Measurements from ENCODE around the gene FCN1. TPM values are rescaled to one million over a fixed set of nuclear protein-coding genes. Genes with fewer than 3 reads are reported as not detected.

The FCN1 gene
- total RNA-seq, 2 donors from 2014 or later: 0.63 to 2.1 TPM

DNA sequence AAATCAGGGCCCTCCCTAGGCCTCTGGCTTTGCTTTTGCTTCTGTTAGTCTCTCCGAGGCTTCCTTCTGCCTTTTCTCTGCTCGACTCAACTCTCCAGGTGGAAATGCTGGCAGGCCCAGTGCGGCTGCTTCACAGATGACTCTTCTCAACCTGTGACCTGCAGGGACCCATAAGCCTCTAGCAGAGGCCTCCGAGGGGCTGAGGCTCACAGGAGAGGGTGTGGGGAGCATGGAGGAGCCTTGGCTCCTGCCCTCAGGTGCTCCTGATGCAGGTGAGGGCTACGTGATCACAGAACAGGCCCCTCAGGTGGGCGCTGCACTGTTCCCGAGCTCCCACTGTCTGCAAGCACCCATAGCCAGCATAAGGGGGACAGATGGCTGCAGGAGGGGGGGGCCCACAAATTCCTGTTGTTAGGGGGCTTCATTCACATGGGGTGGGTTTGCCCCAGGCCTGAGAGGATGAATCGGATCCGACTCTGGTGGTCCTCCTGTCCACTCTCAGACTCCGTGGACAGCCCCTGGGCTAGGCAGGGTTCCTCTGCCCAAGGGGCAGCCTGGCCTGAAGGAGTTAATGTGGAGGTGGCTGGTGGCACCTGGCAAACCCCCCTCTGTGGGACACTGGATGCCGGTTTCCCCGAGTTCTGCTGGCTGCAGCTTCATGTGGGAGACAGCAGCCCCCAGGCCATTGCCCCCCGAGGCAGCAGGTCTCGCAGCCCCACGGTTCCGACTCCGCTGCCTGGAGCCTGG is 48.0 kb downstream of the FCN1 start:
- Histone ChIP-seq H3K27me3 (no peaks in the 10 kb centered on the region), H3K4me1 (peaks cover 0 to 13% of the 10 kb centered on the region in 2 donors), H3K4me3 (no peak overlapping the region), H3K36me3 (no peaks in the 10 kb centered on the region), H3K27ac (no peak overlapping the region), H3K9me3 (no peaks in the 10 kb centered on the region)
- TF ChIP-seq, protein P1, sequence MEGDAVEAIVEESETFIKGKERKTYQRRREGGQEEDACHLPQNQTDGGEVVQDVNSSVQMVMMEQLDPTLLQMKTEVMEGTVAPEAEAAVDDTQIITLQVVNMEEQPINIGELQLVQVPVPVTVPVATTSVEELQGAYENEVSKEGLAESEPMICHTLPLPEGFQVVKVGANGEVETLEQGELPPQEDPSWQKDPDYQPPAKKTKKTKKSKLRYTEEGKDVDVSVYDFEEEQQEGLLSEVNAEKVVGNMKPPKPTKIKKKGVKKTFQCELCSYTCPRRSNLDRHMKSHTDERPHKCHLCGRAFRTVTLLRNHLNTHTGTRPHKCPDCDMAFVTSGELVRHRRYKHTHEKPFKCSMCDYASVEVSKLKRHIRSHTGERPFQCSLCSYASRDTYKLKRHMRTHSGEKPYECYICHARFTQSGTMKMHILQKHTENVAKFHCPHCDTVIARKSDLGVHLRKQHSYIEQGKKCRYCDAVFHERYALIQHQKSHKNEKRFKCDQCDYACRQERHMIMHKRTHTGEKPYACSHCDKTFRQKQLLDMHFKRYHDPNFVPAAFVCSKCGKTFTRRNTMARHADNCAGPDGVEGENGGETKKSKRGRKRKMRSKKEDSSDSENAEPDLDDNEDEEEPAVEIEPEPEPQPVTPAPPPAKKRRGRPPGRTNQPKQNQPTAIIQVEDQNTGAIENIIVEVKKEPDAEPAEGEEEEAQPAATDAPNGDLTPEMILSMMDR (IDR thresholded peaks at IDR 0.05): no peak
- no peak for DNase-seq (ENCODE audit: low spot score)

DNA sequence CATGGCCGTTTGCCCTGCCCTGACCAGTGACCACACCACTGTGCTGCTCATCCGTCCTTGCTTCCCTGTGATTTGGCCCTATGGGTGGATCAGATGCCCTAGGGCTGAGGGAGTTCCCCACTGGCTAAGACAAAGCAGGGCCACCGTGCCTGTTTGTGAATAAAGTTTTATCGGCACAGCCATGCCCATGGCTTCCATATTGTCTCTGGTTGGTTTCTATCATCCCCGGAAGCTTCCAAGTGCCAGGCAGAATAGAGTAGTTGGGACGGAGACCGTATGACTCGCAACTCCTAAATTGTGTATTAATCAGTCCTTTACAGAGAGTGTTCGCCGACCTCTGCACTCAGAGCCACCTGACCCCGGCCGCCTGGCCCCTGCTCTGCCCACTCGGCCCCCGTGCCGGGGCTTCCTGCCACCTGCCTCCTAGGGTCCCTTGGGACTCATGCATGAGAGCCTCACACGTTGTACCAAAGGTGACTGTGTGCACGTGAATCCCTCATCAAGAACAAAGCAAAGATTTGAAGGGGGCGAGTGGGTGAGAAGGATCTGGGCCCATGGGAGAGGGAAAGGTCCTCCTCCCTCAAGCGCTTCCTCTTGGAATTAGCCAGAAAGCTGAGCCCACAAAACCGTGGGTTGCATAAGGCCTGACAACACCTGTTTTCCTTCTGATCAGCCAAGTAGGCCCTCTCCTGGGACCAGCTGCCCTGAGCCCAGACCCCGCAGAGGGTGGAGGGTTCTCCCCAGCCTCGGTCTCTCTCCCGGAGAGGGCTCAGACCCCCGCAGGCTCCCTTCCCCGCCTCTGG is 48.8 kb downstream of the FCN1 start:
- no peaks in the 10 kb centered on the region for H3K9me3 ChIP-seq
- TF ChIP-seq, protein P1 (IDR thresholded peaks at IDR 0.05): no peak
- H3K27me3 ChIP-seq: no peaks in the 10 kb centered on the region
- no peak for DNase-seq (ENCODE audit: low spot score)
- H3K27ac ChIP-seq: no peak overlapping the region
- no peak overlapping the region for H3K4me3 ChIP-seq
- H3K4me1 ChIP-seq: peaks cover 0 to 21% of the 10 kb centered on the region in 2 donors
- H3K36me3 ChIP-seq: no peaks in the 10 kb centered on the region

DNA sequence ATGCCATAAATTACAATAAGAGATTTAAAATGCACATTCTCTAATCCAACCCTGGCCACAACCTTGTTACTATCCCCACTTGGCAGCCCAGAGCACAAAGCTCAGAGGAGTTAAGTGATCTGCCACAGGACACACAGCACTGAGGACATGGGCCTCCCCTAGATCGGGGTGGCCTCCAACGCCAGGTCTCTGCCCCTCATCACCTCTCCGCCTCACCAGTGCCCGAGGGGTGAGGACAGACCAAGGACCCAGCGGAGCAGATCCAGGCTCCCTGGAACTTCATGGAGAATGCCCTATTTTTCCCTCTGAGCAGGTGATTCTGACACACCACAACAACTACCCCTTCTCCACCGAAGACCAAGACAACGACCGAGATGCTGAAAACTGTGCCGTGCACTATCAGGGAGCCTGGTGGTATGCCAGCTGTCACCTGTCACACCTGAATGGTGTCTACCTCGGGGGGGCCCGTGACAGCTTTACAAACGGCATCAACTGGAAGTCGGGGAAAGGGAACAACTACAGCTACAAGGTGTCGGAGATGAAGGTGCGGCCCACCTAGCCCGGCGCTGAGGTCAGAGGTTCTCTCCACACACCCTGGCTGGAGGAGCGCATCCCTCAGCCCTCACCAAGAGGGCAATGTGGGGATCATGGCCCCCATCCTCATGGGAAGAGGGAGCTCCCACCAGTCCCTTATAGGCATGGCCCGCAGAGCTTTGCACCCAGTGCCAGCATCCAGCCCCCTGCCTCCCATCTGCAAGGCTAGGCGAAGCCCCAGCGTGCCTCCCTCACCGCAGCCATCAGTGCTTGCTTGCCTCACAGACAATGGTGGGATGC is 49.6 kb downstream of the FCN1 start:
- H3K4me1 ChIP-seq: peaks cover 0 to 25% of the 10 kb centered on the region in 2 donors
- no peaks in the 10 kb centered on the region for H3K27me3 ChIP-seq
- H3K36me3 ChIP-seq: no peaks in the 10 kb centered on the region
- DNase-seq (ENCODE audit: low spot score): no peak
- TF ChIP-seq, protein P1 (IDR thresholded peaks at IDR 0.05): no peak
- no peak overlapping the region for H3K4me3 ChIP-seq
- no peaks in the 10 kb centered on the region for H3K9me3 ChIP-seq
- H3K27ac ChIP-seq: no peak overlapping the region

- DNase-seq (ENCODE audit: low spot score): no peak
- no peaks in the 10 kb centered on the region for H3K36me3 ChIP-seq
- H3K4me1 ChIP-seq: peaks cover 0 to 13% of the 10 kb centered on the region in 2 donors
- no peak overlapping the region for H3K4me3 ChIP-seq
- TF ChIP-seq, protein P1 (IDR thresholded peaks at IDR 0.05): no peak
- H3K9me3 ChIP-seq: no peaks in the 10 kb centered on the region
- H3K27ac ChIP-seq: no peak overlapping the region
- H3K27me3 ChIP-seq: no peaks in the 10 kb centered on the region
Measured at GRCh38 chr9:134864821-134865190, 52.9 kb downstream of the FCN1 start.

DNA sequence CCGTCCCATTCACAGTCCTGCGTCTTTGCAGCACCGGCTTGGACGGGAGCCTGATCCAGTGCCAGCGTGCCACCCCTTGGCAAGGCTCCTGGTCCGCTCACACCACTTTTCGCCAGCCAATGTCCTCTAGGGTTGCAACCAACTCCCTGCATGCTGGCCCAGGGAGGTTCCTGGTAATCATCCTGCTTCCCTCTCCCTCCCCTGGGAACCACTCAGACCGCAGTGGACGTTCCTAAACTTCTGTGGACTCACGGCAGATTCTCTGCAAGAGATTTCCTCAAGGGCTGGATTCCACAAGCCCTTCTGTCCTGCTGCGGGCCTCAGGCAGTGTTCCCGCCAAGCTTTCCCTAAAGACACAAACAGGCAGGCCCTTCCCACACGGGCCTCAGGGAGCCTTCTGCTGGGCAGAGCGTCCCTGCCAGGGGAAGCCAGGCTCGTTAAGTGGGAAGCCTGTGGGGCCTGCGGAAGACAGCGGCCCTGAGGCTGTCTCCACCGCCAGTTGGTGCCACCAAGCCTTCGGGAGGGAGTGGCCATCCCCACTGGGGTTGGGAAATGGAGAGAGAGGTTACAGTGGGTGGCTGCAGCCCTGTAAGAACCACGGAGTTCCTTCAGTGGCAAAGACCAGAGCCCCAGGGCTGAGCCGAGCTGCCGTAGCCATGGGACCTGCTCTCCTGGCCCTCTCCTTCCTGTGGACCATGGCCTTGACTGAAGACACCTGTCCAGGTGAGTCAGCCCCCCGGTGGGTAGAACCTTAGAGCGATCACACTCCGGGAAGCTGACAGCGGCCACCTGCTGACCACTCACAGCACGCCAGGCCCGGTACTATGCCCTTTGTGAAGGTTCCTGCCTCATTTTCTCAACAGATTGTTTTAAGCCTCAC is 53.5 kb downstream of the FCN1 start:
- Histone ChIP-seq H3K9me3 (no peaks in the 10 kb centered on the region), H3K4me3 (no peak overlapping the region), H3K27ac (no peak overlapping the region), H3K27me3 (no peaks in the 10 kb centered on the region), H3K36me3 (no peaks in the 10 kb centered on the region), H3K4me1 (peaks cover 0 to 13% of the 10 kb centered on the region in 2 donors)
- TF ChIP-seq, protein P1 (IDR thresholded peaks at IDR 0.05): no peak
- DNase-seq (ENCODE audit: low spot score): no peak
